ENCODE results near the gene CAP2.
"Not testable (repeated sequence)": the region's sequence is repeated elsewhere in the genome, so short reads cannot be mapped to it uniquely, and the experiment has no call there.

The CAP2 gene

GRCh38 chr6:17586623-17587022 is 193.2 kb downstream of the CAP2 start:
- not testable (repeated sequence) for FAIRE-seq

- FAIRE-seq, result no peak
Observed at GRCh38 chr6:17588011-17588410, 194.6 kb downstream of the CAP2 start.

DNA sequence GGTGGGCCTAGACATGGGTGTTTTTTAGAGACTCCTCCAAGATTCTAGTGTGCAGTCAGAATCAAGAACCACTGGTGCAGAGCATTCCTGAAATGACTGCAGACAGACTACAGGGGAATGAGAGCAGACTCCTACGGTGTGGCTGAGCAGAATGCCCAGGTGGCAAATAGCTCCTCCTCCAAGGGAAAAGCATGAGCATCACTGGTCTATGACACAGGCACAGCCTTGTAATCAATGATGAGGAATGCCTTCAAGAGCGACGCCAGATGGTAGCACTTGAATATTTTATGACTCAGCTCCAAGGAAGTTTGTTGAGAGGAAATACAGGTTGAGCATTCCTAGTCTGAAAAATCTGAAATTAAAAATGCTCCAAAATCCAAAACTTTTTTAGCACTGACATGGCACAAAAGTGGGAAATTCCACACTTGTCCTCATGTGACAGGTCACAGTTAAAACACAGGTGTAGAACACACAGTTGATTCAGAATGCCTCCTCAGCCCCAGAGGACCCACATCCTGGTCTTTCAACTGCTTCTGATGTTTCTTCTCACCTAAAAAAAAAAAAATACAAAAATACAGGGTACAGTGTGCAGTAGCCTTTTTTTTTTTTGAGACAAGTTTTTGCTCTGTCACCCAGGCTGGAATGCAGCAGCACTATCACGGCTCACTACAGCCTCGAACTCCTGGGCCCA is 196.2 kb downstream of the CAP2 start:
- no peak for FAIRE-seq

- no peak for FAIRE-seq
Observed at GRCh38 chr6:17591287-17591686, 197.9 kb downstream of the CAP2 start.

GRCh38 chr6:17593246-17593645 is 199.9 kb downstream of the CAP2 start:
- FAIRE-seq, result no peak

DNA sequence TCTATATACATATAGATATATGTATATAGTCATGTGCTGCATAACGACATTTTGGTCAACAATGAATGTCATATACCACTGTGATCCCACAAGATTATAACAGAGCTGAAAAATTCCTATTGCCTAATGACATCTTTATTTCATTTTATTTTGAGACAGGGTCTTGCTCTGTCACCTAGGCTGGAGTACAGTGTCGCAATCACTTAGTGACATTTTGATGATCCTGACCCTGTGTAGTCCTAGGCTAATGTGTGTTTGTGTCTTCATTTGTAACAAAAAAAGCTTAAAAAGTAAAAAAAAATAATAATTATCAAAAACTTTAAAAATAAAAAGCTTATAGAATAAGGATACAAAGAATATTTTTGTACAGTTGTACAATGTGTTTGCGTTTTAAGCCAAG is 202.7 kb downstream of the CAP2 start:
- peak; percentile 13 for FAIRE-seq

GRCh38 chr6:17599877-17600526 is 206.6 kb downstream of the CAP2 start, which contains the start of gene FAM8A1:
FAM8A1 (plus strand) TSS chr6:17600302; CDS start chr6:17600410, 108 bp downstream.
- FAIRE-seq, result no peak

- FAIRE-seq, result no peak
Observed at GRCh38 chr6:17600527-17601385, 207.4 kb downstream of the CAP2 start.

GRCh38 chr6:17601386-17601703 is 207.9 kb downstream of the CAP2 start:
- FAIRE-seq, result no peak

DNA sequence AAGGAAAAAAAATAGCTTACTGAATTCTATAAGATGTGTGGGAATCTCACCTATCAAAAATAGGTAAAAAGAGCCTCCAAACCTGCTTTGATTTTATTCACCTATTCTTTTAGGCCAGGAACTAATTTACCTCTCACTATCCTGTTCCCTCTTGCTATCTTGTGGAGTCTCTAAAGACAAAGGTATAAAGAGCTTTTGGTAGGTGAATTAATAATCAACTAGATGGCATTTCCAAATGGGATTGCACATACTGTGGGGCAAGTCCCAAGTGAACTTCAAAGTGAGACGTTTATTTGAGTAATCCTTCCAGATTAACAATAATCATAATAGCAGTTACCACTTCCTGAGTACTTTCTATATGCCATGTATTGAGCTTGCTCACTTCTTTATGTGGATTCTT is 209.5 kb downstream of the CAP2 start:
- FAIRE-seq, result no peak

DNA sequence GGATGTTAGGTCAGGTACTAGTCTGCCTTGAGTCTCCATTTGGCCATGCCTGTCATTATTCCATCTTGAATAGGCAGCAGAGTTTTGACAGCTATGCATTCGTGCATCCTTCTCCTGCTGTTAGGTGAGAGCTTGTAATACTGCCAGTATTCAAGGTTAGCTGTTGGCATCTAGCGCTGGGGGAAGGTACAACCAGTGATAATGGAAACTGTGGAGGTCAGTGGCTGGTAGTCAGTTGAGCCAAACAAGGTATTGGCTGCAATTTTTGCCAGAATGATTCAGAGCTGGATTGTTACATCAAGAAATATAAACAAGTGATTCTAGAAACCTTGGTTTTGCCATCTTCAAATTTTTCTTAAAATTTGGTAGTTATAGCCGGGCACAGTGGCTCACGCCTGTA is 213.2 kb downstream of the CAP2 start:
- FAIRE-seq, result no peak

All from TTC549 (cell line).